Keratinocyte (primary cell): ENCODE data around the gene VASP. TPM values are rescaled to one million over a fixed set of nuclear protein-coding genes. Genes with fewer than 3 reads are reported as not detected.

Experiments used
- DNase-seq: peaks from one replicate; pipeline ENCODE4 v3.0.0-alpha.2; 2011; ENCODE audit warnings: low read depth, missing footprints, low spot score
- FAIRE-seq: peaks from 2 replicates; lab custom pipeline; 2011; peaks lifted over from hg19 to GRCh38; lab: Jason Lieb, UNC
- H2AFZ ChIP-seq: 2 replicates; pipeline ENCODE4 v1.6.0; 2012; ENCODE audit warnings: low read length, control low read depth, inconsistent platforms; ENCODE audit not compliant: control insufficient read depth
- H3K27ac ChIP-seq: 2 replicates; pipeline ENCODE4 v1.5.1; 2011; ENCODE audit warnings: low read length; ENCODE audit not compliant: control insufficient read depth, insufficient read depth
- H3K27me3 ChIP-seq: 3 replicates; pipeline ENCODE4 v1.6.0; 2011; ENCODE audit warnings: low read length; ENCODE audit not compliant: control insufficient read depth, insufficient read depth; ENCODE audit errors: extremely low read depth
- H3K36me3 ChIP-seq, 2 experiments: 2 replicates in 1 of 2; 3 replicates in 1 of 2; pipeline ENCODE4 v1.5.1; 2011; ENCODE audit warnings: low read length in 2 of 2, mild to moderate bottlenecking in 1 of 2; ENCODE audit not compliant: control insufficient read depth in 2 of 2, insufficient read depth in 2 of 2; ENCODE audit errors: extremely low read depth in 1 of 2
- H3K4me1 ChIP-seq: 3 replicates; pipeline ENCODE4 v1.5.1; 2011; ENCODE audit warnings: low read length; ENCODE audit not compliant: control insufficient read depth, insufficient read depth; ENCODE audit errors: extremely low read depth
- H3K4me2 ChIP-seq: 3 replicates; pipeline ENCODE4 v1.6.0; 2011; ENCODE audit warnings: low read depth, low read length; ENCODE audit not compliant: control insufficient read depth, insufficient read depth; ENCODE audit errors: extremely low read depth
- H3K4me3 ChIP-seq, 3 experiments: fragments of 200-600 bp in 1 of 3; sonication (generic) in 1 of 3; 2 replicates in 2 of 3; 3 replicates in 1 of 3; pipeline ENCODE4 v1.5.1; 2011 to 2016; ENCODE audit warnings: low read length in 3 of 3, mild to moderate bottlenecking in 3 of 3, control low read depth in 2 of 3, inconsistent platforms in 1 of 3, low read depth in 1 of 3, mixed read lengths in 1 of 3, mixed run types in 1 of 3, moderate library complexity in 1 of 3; ENCODE audit not compliant: control insufficient read depth in 2 of 3, insufficient read depth in 2 of 3; ENCODE audit errors: extremely low read depth in 1 of 3
- H3K79me2 ChIP-seq: 2 replicates; pipeline ENCODE4 v1.6.0; 2012; ENCODE audit warnings: low read length; ENCODE audit not compliant: control insufficient read depth, insufficient read depth
- H3K9ac ChIP-seq: 3 replicates; pipeline ENCODE4 v1.6.0; 2011; ENCODE audit warnings: low read length; ENCODE audit not compliant: control insufficient read depth, insufficient read depth; ENCODE audit errors: extremely low read depth
- H3K9me1 ChIP-seq: 3 replicates; pipeline ENCODE4 v1.6.0; 2011; ENCODE audit warnings: low read length; ENCODE audit not compliant: control insufficient read depth, insufficient read depth; ENCODE audit errors: extremely low read depth
- H3K9me3 ChIP-seq: 2 replicates; pipeline ENCODE4 v1.5.1; 2012; ENCODE audit warnings: low read depth, low read length; ENCODE audit not compliant: control insufficient read depth
- H4K20me1 ChIP-seq: 3 replicates; pipeline ENCODE4 v1.6.0; 2011; ENCODE audit warnings: low read length; ENCODE audit not compliant: control insufficient read depth, insufficient read depth; ENCODE audit errors: extremely low read depth
- CTCF ChIP-seq, 3 experiments: IDR thresholded peaks in 1 of 3; conservative IDR thresholded peaks in 1 of 3; optimal IDR thresholded peaks in 1 of 3; 2 replicates in 2 of 3; 3 replicates in 1 of 3; pipeline versions ENCODE3 to v1.5.1; 2011; ENCODE audit warnings: low read length in 3 of 3, mild to moderate bottlenecking in 3 of 3, moderate library complexity in 2 of 3, control low read depth in 1 of 3, inconsistent platforms in 1 of 3; ENCODE audit not compliant: insufficient read depth in 2 of 3; ENCODE audit errors: extremely low read depth in 1 of 3
- EZH2 ChIP-seq: IDR thresholded peaks from one replicate; pipeline ENCODE4 v1.6.1; 2012; ENCODE audit warnings: inconsistent platforms, mild to moderate bottlenecking, low read length, moderate library complexity
- dilution Hi-C: fragments of 300-500 bp; cut with MboI; formaldehyde crosslinking; loops from one replicate; pipeline ENCODE4 v1.7.0; 2020; ENCODE audit warnings: low sequenced_read_pairs; ENCODE audit not compliant: extremely low pct_ligation_motif_present
- polyA plus RNA-seq, 5 experiments: library from polyadenylated mRNA; depleted of rRNA in 3 of 5; stranded (reverse) in 3 of 5; stranded (forward) in 1 of 5; unstranded in 1 of 5; fragments of >200 nt; gene quantifications; 1 replicate in 1 of 5; 2 replicates in 3 of 5; 3 replicates in 1 of 5; pipeline versions ENCODE4 v1.2.1 to v1.2.3, GENCODE V29; 2011 to 2012; ENCODE audit warnings: missing spikeins in 2 of 5, low read depth in 1 of 5, low replicate concordance in 1 of 5

VASP gene
- polyA plus RNA-seq, 1 donor (not counting 4 experiments of a cell fraction or from before 2014, with no cell fraction given), result 99.0 TPM

DNA sequence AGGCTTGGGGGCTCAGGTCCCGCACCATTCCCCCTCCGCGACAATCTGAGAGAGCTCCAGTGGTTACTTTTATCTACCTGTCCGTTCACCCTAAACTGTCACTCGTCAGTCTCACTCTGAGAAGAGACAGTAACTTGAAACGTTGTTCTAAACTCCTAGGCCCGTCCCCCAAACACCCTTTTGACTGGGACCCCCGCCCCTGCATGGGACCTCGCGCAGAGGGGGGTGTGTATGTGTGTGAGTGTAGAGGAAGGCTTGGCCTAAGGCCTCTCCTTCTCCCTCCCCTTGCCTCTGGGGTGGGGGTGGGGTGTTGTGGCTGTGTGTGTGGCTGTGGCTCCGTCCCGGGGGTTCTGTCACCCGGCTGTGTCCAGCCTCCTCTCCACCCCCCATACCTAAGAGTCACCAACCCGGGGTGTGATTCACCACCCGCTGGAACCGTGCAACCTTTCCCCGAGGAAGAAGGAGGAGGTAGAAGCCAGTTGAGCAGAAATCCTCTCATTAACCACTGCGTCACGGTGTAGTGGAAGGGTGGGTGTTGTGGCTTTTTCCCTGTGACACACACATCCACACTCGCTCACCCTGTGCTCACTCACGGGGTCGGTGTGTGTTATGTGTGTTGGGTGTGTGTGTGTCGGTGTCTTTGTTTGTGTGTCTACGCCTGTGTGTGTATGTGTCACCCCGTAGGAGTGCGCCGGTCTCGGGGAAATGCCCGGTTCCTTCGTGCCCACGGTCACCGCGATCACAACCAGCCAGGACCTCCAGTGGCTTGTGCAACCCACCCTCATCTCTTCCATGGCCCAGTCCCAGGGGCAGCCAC, 37.1 kb upstream of the VASP start:
- FAIRE-seq (no peak), DNase-seq (peak; percentile 49)
- H3K9ac ChIP-seq, result peak overlapping the region; percentile 99
- H3K36me3 ChIP-seq, result no peaks in the 10 kb centered on the region
- no peaks in the 10 kb centered on the region for H3K27me3 ChIP-seq
- no peaks in the 10 kb centered on the region for H4K20me1 ChIP-seq
- H3K4me3 ChIP-seq, result peak overlapping the region; percentile 67 to 98 (median 94)
- no peaks in the 10 kb centered on the region for H3K9me3 ChIP-seq
- peak overlapping the region; percentile 100 for H3K27ac ChIP-seq
- H3K4me1 ChIP-seq, result peaks cover 18% of the 10 kb centered on the region
- H3K79me2 ChIP-seq, result no peaks in the 10 kb centered on the region
- no peak overlapping the region for H2AFZ ChIP-seq
- dilution Hi-C loops, result no loop called here
- TF ChIP-seq CTCF (optimal IDR thresholded peaks at IDR 0.05 in 1 of 3, IDR thresholded peaks at IDR 0.05 in 1 of 3, conservative IDR thresholded peaks at IDR 0.05 in 1 of 3; ENCODE audit: extremely low read depth in 1 of 3, insufficient read depth in 2 of 3, low read length in 3 of 3), result no peak
- TF ChIP-seq EZH2, result no peak
- H3K4me2 ChIP-seq, result peak overlapping the region; percentile 84
- no peaks in the 10 kb centered on the region for H3K9me1 ChIP-seq

DNA sequence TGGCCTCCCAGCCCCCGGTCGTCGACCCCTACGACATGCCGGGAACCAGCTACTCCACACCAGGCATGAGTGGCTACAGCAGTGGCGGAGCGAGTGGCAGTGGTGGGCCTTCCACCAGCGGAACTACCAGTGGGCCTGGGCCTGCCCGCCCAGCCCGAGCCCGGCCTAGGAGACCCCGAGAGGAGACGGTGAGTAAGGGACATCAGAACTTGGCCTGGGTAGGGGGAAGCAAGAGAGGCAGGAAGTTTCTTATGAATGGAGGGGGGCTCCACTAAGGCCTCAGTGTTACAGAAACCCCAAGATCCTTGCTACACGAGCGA, 36.6 kb upstream of the VASP start:
- no peak for TF ChIP-seq EZH2
- TF ChIP-seq CTCF (optimal IDR thresholded peaks at IDR 0.05 in 1 of 3, IDR thresholded peaks at IDR 0.05 in 1 of 3, conservative IDR thresholded peaks at IDR 0.05 in 1 of 3; ENCODE audit: extremely low read depth in 1 of 3, insufficient read depth in 2 of 3, low read length in 3 of 3), result no peak
- Histone ChIP-seq H3K36me3 (no peaks in the 10 kb centered on the region), H3K4me2 (no peak overlapping the region), H3K27me3 (no peaks in the 10 kb centered on the region), H3K79me2 (no peaks in the 10 kb centered on the region), H3K27ac (peak overlapping the region; percentile 100), H3K9ac (peak overlapping the region; percentile 99), H2AFZ (no peak overlapping the region), H3K4me3 (no peak overlapping the region), H4K20me1 (no peaks in the 10 kb centered on the region), H3K9me3 (no peaks in the 10 kb centered on the region), H3K9me1 (no peaks in the 10 kb centered on the region), H3K4me1 (peaks cover 18% of the 10 kb centered on the region)
- FAIRE-seq, result no peak
- dilution Hi-C loops, result no loop called here
- no peak for DNase-seq
